Rectal smooth muscle tissue (tissue), 1 donor: Measurements from ENCODE around the gene MYL11.

Source experiments
- H3K27ac ChIP-seq: one replicate; pipeline ENCODE4 v1.7.0; 2013; ENCODE audit warnings: low read depth, low read length, inconsistent platforms
- H3K27me3 ChIP-seq: one replicate; pipeline ENCODE4 v1.7.0; 2013; ENCODE audit warnings: low read length; ENCODE audit not compliant: control insufficient read depth, insufficient read depth
- H3K36me3 ChIP-seq: one replicate; pipeline ENCODE4 v1.7.0; 2013; ENCODE audit warnings: low read length; ENCODE audit not compliant: control insufficient read depth, insufficient read depth
- H3K4me1 ChIP-seq: one replicate; pipeline ENCODE4 v1.7.0; 2013; ENCODE audit warnings: low read length; ENCODE audit not compliant: control insufficient read depth, insufficient read depth
- H3K4me3 ChIP-seq: one replicate; pipeline ENCODE4 v1.7.0; 2013; ENCODE audit warnings: low read length
- H3K9ac ChIP-seq: one replicate; pipeline ENCODE4 v1.7.0; 2013; ENCODE audit warnings: low read length

The MYL11 gene

GRCh38 chr16:30413112-30413806 is 38.7 kb downstream of the MYL11 start:
- Histone ChIP-seq H3K27ac (no peak overlapping the region), H3K27me3 (no peaks in the 10 kb centered on the region), H3K4me3 (no peak overlapping the region), H3K36me3 (peaks cover 16% of the 10 kb centered on the region), H3K4me1 (peaks cover 11% of the 10 kb centered on the region), H3K9ac (no peak overlapping the region)

GRCh38 chr16:30414159-30414558 is 39.6 kb downstream of the MYL11 start:
- no peak overlapping the region for H3K9ac ChIP-seq
- H3K4me1 ChIP-seq: peaks cover 6% of the 10 kb centered on the region
- peaks cover 16% of the 10 kb centered on the region for H3K36me3 ChIP-seq

GRCh38 chr16:30416047-30416603 is 41.5 kb downstream of the MYL11 start:
- H3K36me3 ChIP-seq: peaks cover 20% of the 10 kb centered on the region
- H3K9ac ChIP-seq: no peak overlapping the region
- no peak overlapping the region for H3K4me3 ChIP-seq
- no peak overlapping the region for H3K27ac ChIP-seq
- H3K4me1 ChIP-seq: no peaks in the 10 kb centered on the region
- no peaks in the 10 kb centered on the region for H3K27me3 ChIP-seq

More at GRCh38 chr16:30414159-30414558, 39.6 kb downstream of the MYL11 start:
- Histone ChIP-seq H3K27me3 (no peaks in the 10 kb centered on the region), H3K27ac (no peak overlapping the region), H3K4me3 (no peak overlapping the region)

GRCh38 chr16:30416624-30417528 is 42.3 kb downstream of the MYL11 start:
- H3K27ac ChIP-seq: peak overlapping the region; percentile 82
- no peaks in the 10 kb centered on the region for H3K4me1 ChIP-seq
- peaks cover 16% of the 10 kb centered on the region for H3K36me3 ChIP-seq
- H3K4me3 ChIP-seq: peak overlapping the region; percentile 66
- H3K9ac ChIP-seq: peak overlapping the region; percentile 53
- no peaks in the 10 kb centered on the region for H3K27me3 ChIP-seq

- H3K27ac ChIP-seq: peak overlapping the region; percentile 82
- H3K27me3 ChIP-seq: no peaks in the 10 kb centered on the region
- no peaks in the 10 kb centered on the region for H3K4me1 ChIP-seq
- H3K9ac ChIP-seq: no peak overlapping the region
- H3K36me3 ChIP-seq: peaks cover 16% of the 10 kb centered on the region
- peak overlapping the region; percentile 66 for H3K4me3 ChIP-seq
Measured at GRCh38 chr16:30417529-30418349, 43.1 kb downstream of the MYL11 start.

- peak overlapping the region; percentile 74 for H3K27ac ChIP-seq
- no peak overlapping the region for H3K9ac ChIP-seq
- no peaks in the 10 kb centered on the region for H3K27me3 ChIP-seq
- H3K36me3 ChIP-seq: peaks cover 15% of the 10 kb centered on the region
- H3K4me3 ChIP-seq: peak overlapping the region; percentile 66
- H3K4me1 ChIP-seq: no peaks in the 10 kb centered on the region
Measured at GRCh38 chr16:30418350-30419181, 44.0 kb downstream of the MYL11 start.

- Histone ChIP-seq H3K4me3 (no peak overlapping the region), H3K4me1 (no peaks in the 10 kb centered on the region), H3K27me3 (no peaks in the 10 kb centered on the region), H3K9ac (no peak overlapping the region), H3K36me3 (peaks cover 7% of the 10 kb centered on the region), H3K27ac (no peak overlapping the region)
Measured at GRCh38 chr16:30421010-30421409, 46.4 kb downstream of the MYL11 start.
